Bronchial epithelial cell (primary cell): ENCODE data around the gene GJA10. TPM values are rescaled to one million over a fixed set of nuclear protein-coding genes. Genes with fewer than 3 reads are reported as not detected.

ENCODE experiments used
- DNase-seq: peaks from one replicate; pipeline ENCODE4 v3.0.0-alpha.2; 2010; ENCODE audit warnings: low read depth
- FAIRE-seq: peaks from 2 replicates; lab custom pipeline; 2011; peaks lifted over from hg19 to GRCh38; lab: Jason Lieb, UNC
- H3K27me3 ChIP-seq: 2 replicates; pipeline ENCODE4 v1.5.1; 2011; ENCODE audit warnings: low read length; ENCODE audit not compliant: control insufficient read depth, insufficient read depth
- H3K36me3 ChIP-seq: 2 replicates; pipeline ENCODE4 v1.5.1; 2011; ENCODE audit warnings: low read length; ENCODE audit not compliant: control insufficient read depth, insufficient read depth
- H3K4me3 ChIP-seq: 2 replicates; pipeline ENCODE4 v1.5.1; 2011; ENCODE audit warnings: mild to moderate bottlenecking, low read depth, low read length, control low read depth
- total RNA-seq: library from RNA; depleted of rRNA; stranded (reverse); fragments of >200 nt; gene quantifications from 2 replicates; pipeline ENCODE4 v1.2.1, GENCODE V29; 2014
- TF ChIP-seq, protein P1 (sequence below): IDR thresholded peaks from 2 replicates; pipeline ENCODE4 v1.5.1; 2011; ENCODE audit warnings: mild to moderate bottlenecking, moderate library complexity, low read length, control low read depth, inconsistent platforms; ENCODE audit not compliant: insufficient read depth, severe bottlenecking

GJA10 gene
- total RNA-seq, 1 donor from 2014 or later: not detected

- no peak for DNase-seq
- H3K36me3 ChIP-seq: no peaks in the 10 kb centered on the region
- no peaks in the 10 kb centered on the region for H3K27me3 ChIP-seq
- no peak overlapping the region for H3K4me3 ChIP-seq
- TF ChIP-seq, protein P1, sequence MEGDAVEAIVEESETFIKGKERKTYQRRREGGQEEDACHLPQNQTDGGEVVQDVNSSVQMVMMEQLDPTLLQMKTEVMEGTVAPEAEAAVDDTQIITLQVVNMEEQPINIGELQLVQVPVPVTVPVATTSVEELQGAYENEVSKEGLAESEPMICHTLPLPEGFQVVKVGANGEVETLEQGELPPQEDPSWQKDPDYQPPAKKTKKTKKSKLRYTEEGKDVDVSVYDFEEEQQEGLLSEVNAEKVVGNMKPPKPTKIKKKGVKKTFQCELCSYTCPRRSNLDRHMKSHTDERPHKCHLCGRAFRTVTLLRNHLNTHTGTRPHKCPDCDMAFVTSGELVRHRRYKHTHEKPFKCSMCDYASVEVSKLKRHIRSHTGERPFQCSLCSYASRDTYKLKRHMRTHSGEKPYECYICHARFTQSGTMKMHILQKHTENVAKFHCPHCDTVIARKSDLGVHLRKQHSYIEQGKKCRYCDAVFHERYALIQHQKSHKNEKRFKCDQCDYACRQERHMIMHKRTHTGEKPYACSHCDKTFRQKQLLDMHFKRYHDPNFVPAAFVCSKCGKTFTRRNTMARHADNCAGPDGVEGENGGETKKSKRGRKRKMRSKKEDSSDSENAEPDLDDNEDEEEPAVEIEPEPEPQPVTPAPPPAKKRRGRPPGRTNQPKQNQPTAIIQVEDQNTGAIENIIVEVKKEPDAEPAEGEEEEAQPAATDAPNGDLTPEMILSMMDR: no peak
- no peak for FAIRE-seq
Observed at GRCh38 chr6:89939144-89939543, 44.9 kb downstream of the GJA10 start.

DNA sequence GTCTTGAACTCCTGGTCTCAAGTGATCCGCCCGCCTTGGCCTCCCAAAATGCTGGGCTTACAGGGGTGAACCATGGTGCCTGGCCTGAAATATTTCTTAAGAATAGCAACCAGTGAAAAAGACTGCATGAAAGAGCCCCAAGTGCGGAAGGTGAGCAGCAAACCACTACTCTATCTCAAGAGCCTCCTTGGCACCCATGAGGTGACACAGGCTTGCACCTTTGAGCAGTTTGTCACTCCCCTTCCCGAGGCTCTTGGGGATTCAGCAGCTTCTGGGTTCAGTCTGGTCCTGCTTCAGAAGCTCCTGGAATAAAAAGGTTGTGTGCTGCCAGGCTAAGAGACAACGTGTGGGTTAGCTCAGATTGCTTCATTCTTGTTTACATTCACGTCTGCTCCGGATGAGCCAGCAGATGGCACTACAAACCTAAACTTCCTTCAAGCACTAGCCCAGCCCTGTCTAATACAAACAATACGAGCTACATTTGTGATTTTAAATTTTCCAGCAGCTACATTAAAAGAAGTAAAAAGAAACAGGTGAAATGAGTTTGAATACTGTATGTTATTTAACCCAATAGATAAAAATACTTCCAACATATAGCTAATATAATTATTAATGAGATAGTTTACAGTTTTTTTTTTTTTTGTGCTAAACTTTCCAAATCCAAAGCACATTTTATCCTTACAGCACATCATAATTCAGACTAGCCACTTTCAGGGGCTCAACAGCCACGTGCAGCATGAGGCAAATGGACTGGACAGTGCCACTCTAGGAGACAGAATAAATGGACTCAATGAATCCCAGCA lies 46.2 kb downstream of the GJA10 start:
- DNase-seq (peak; percentile 80), FAIRE-seq (no peak)
- no peaks in the 10 kb centered on the region for H3K27me3 ChIP-seq
- H3K4me3 ChIP-seq: no peak overlapping the region
- TF ChIP-seq, protein P1: peak; percentile 81
- H3K36me3 ChIP-seq: no peaks in the 10 kb centered on the region

DNA sequence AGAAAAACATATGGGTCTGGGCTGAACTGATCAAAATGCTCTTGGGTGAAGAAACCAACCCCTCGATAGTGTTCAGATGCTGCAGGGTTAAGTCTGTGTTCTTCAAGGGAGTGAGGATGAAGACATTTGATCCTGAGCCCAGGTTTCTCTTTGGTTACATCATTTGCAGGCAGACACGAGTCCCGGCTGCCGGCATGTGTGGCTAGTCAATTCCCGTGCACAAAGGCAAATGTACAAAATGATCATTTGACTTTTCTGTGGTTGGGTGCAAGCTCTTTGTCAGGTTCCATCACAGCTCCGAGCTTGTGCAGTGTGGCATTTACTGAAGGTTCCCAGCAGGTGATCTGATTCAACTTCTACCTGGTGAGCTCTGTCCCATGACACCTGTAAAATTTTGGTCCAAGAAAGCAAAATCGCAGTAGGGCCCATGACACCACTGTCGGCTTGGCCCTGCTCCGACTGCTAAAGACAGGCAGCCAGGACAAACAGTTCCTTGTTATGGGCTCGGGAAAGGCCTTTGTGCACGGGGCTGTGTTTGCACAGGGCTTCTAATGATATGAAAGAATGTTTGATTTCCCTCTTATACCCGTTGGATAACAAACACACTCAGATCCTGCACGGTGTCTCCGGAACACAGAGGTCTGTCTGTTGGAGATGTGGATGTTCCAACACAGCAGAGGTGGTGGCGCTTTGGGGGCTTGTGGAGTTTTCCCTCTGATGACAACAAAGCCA lies 46.9 kb downstream of the GJA10 start:
- TF ChIP-seq, protein P1: no peak
- Histone ChIP-seq H3K27me3 (no peaks in the 10 kb centered on the region), H3K4me3 (no peak overlapping the region), H3K36me3 (no peaks in the 10 kb centered on the region)
- FAIRE-seq: peak; percentile 36
- no peak for DNase-seq

GRCh38 chr6:89941763-89942497 lies 47.7 kb downstream of the GJA10 start:
- Histone ChIP-seq H3K36me3 (no peaks in the 10 kb centered on the region), H3K27me3 (no peaks in the 10 kb centered on the region), H3K4me3 (no peak overlapping the region)
- no peak for FAIRE-seq
- DNase-seq: no peak
- TF ChIP-seq, protein P1: no peak

DNA sequence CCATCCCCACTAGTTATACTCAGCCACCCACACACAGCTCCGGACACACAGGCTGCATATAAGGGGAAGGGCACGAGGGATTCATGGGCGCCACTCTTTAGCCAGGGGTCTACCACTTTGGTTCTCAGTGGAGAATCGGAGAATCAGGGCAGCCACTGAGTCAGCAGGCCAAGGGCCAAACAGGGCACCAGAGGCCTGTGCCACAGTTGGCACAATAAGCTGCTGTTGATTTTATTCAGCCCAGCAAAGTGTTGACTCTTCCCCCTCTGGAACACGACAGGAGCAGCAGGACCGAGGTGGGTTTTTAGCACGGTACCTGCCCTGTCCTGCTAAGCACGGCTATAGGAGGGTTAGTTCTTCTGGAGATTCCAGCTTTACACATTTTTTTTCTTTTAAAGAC lies 48.3 kb downstream of the GJA10 start:
- Histone ChIP-seq H3K27me3 (no peaks in the 10 kb centered on the region), H3K4me3 (no peak overlapping the region), H3K36me3 (no peaks in the 10 kb centered on the region)
- no peak for FAIRE-seq
- DNase-seq: no peak
- TF ChIP-seq, protein P1: no peak
